Activated CD4-positive, alpha-beta T cell treated with anti-CD3 and anti-CD28 coated beads, Interleukin-2, amount 50 U/mL, for 1 hour (primary cell): ENCODE results near the gene LRRC1.

Experiments
- DNase-seq: peaks from one replicate; pipeline ENCODE4 v3.0.0-alpha.2; 2020

LRRC1 gene

DNA sequence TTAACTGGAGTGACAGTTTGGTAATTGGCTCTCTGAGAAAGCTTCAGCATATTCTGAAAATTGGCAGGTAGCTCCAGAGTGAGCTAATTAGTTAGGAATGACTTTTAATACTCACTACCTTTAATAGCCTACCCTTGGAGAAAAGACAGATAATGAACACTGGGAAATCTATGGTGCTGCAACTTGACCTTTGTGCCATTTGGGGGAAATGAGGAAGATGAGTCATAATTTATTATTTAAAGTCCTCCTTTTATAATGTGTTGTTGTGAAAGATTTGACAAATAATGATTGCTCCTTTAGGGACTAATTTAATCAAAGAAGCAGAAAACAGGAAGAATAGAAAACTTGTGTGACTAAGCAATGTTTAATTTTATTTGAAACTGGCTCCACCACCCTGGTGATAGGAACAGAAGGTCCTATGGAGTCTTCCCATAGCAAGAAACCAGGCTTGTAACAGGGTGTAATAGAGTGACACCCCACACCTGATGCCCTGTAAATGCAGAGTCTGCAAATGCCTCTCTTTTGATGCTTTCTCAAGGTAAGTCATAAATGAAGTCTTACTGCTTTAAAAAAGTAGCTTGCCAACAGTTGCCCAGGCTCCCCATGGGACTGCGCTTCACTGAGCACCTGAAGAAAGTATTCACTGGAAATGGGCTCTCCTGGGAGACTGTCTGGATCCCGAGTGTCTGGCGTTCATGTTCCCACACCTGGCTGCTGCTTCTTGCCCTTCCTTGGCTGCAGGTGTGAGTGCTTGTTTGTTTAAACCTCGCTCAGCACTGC lies 134.4 kb downstream of the LRRC1 start:
- DNase-seq, result no peak

DNA sequence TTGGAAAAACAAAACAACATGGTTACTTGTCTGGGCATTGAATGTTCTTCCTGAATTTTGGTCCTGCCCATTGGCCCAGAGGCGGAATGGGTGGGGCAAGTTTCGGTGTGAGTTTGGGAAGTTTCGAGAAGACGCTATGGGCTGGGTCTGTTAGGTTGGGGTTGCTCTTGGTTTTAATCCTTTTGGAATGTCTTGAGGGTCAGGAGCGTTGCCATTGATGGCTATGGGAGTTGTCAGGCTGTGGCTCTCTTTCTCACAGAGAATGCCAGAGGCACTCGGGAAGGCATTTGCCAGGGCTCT lies 135.0 kb downstream of the LRRC1 start:
- no peak for DNase-seq

DNA sequence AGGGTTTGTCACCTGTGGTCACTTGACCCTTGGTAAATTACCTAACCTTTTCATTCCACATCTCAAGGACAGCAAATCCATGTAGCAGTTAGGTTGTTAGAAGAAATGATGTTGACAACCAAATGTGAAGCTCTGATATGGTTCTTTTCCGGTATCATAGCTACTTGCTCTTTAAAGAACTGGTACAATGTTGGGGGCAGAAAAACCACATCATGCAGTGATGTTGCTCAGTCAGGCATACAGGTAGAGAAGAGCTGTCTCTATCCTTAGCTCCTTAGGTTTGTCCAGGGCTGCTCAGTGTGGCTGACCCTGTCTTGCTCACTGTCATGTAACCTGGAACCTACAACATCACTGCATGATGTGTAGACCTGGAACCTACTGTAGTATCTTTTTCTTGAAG lies 135.5 kb downstream of the LRRC1 start:
- DNase-seq, result no peak

GRCh38 chr6:53931086-53931485 lies 136.3 kb downstream of the LRRC1 start:
- DNase-seq, result no peak

GRCh38 chr6:53932516-53932915 lies 137.7 kb downstream of the LRRC1 start:
- DNase-seq, result no peak

DNA sequence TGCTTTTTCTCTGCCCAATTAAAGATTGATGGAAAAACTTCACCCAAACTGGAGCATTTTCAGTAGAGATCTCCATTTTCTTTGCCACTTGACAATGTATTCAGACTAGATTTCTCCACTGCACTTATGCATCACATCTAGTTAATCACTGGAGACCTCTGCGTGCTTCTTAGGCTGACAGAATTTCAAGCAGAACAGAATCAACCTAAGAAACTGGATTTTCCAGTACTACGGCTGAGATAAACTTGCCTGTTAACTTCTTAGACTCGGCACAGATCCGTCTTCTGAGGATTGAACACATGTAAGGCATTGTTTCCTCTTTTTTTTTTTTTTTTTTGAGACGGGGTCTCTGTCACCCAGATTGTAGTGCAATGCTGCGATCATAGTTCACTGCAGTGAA lies 139.2 kb downstream of the LRRC1 start:
- no peak for DNase-seq

DNA sequence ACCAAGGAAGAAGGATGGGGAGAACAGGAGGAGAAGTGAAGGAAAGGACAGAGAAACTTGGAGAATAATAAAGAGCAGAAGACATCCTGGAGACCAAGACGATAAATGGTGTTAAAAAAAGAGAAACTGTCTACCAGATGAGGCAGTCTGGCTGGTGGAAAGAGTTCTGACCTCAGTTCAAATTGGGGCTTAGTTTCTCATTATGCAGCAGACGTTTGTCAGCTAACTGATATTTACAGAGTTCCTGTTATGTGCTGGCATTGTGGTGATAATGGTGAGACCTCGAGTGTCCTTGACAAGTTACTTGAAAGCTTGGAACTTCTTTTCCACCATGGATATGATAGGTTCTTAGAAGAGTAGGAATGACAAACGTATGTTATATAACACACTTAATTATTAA lies 142.7 kb downstream of the LRRC1 start:
- no peak for DNase-seq

GRCh38 chr6:53938810-53939209 lies 144.0 kb downstream of the LRRC1 start:
- DNase-seq, result no peak

- DNase-seq, result no peak
Observed at GRCh38 chr6:53939830-53940229, 145.0 kb downstream of the LRRC1 start.

- DNase-seq, result no peak
Observed at GRCh38 chr6:53943395-53943794, 148.6 kb downstream of the LRRC1 start.

GRCh38 chr6:53944091-53944490 lies 149.3 kb downstream of the LRRC1 start:
- DNase-seq, result no peak

DNA sequence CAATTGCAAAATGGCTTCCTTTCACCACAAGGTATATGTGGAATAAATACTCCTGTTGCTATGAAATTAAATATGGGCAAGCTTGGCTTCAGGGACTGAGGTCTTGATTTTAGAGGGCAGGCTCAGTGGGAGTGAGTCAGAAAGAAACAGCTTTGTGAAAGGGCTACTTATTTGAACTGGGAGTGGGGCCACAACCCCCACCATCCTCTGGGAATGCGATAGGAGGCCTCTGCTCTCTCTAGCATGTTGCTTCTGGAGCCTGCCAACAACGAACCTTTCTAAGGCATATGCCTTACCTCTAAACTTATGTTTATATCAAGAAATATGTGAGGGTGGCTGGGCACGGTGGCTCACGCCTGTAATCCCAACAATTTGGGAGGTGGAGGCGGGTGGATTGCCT lies 149.7 kb downstream of the LRRC1 start:
- no peak for DNase-seq

- DNase-seq, result no peak
Observed at GRCh38 chr6:53945765-53946407, 151.1 kb downstream of the LRRC1 start.

- no peak for DNase-seq
Observed at GRCh38 chr6:53947780-53948179, 153.0 kb downstream of the LRRC1 start.

GRCh38 chr6:53951383-53951782 lies 156.6 kb downstream of the LRRC1 start:
- DNase-seq, result no peak

GRCh38 chr6:53956068-53956711 lies 161.4 kb downstream of the LRRC1 start:
- DNase-seq, result no peak

GRCh38 chr6:53956804-53957203 lies 162.0 kb downstream of the LRRC1 start:
- DNase-seq, result no peak

DNA sequence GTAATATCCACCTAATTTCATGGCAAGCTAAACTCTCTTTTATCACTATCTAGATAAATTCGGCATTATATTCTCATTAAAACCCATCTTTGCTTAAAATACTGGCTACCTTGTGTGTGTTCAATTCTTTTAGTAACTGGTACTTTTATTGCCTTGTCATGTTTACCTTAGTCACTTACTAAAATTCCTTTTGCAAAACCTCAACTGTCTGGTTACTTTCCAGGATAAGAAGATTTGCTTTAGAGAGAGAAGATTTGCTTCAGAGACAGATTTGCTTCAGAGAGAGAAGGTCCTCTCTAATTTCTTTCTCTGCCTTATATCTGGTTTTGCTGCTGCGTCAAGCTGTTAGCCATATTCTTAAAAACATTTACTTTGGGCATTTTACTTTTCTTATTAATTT lies 164.9 kb downstream of the LRRC1 start:
- DNase-seq, result no peak

GRCh38 chr6:53960311-53960710 lies 165.5 kb downstream of the LRRC1 start:
- no peak for DNase-seq

- no peak for DNase-seq
Observed at GRCh38 chr6:53961679-53962370, 167.0 kb downstream of the LRRC1 start.

DNA sequence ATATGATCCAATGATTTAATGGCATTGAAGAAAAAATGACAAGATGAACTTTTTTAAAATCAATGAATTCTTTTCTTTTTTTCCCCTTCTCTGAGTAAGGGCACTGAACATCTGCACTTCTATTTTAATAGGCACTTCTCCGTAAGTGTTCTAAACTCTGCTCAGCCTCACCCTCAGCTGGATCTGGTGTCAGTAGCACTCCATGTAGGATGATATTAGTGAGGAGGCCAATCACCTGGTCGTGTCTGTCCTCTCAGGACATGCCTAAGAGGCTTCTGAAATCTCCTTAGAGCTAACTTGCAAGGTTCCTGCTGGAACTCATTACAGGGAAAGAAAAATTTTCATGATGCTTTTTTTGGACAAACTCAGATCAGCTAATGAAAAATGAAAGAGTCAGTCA lies 167.8 kb downstream of the LRRC1 start:
- no peak for DNase-seq

DNA sequence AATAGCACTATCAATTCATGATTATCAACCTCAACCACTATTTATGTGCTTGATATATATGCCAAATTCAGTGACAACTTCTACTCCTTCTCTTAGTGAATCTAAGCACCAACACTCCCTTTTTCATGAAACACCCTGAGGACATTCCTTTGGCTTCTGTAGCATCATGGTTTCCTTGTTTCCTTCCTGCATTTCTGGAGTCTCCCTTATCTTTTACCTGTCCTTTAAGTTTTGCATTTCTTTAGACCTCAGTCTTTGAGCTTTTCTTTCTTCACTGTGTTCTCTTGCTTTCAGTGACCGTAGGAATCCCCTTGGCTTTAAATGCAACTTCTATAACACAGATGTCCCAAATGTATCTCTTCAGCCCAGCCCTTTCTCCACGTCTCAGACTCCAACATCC lies 172.6 kb downstream of the LRRC1 start:
- DNase-seq, result no peak
